K562 (cell line): Measurements from ENCODE around the gene AMBRA1. TPM values are rescaled to one million over a fixed set of nuclear protein-coding genes. Genes with fewer than 3 reads are reported as not detected.
A peak's percentile ranks its signal among the peaks of the same experiment; 100 is the strongest.

Experiments used
- ATAC-seq: fragments of 200-7000 bp; cut with Tn5 transposase; 3 replicates; pipeline ENCODE4 v1.9.1; 2020; ENCODE audit warnings: moderate library complexity
- BruUV-seq: library from RNA; stranded (reverse); fragments of 400-500 nt; replicated peaks from 2 replicates; lab custom pipeline; 2021; lab: Mats Ljungman, UMichigan
- CTCF ChIA-PET: fragments of 300-600 bp; formaldehyde crosslinking; extraction: SDS; loops from one replicate; lab custom pipeline; 2021; ENCODE audit warnings: low intra/inter-chr PET ratio; lab: Yijun Ruan, JAX
- POLR2A ChIA-PET: fragments of 300-600, 350-650 bp; sonication (Branson Sonifier 250); formaldehyde crosslinking; extraction: SDS; loops from one replicate; lab custom pipeline; 2021; ENCODE audit warnings: antibody characterized with exemption, inconsistent platforms; lab: Yijun Ruan, JAX
- DNase-seq, 4 experiments: peaks; one replicate each; pipeline versions ENCODE4 v3.0.0 to v3.0.0-alpha.2; 2011 to 2018; ENCODE audit warnings: low spot score in 3 of 4, mixed read lengths in 3 of 4; ENCODE audit errors: extremely low read depth in 1 of 4
- FAIRE-seq: peaks from 2 replicates; lab custom pipeline; 2011; peaks lifted over from hg19 to GRCh38; lab: Jason Lieb, UNC
- H2AFZ ChIP-seq: 2 replicates; pipeline ENCODE4 v1.6.0; 2011; ENCODE audit warnings: low read depth, low read length, control low read depth, inconsistent platforms
- H3K27ac ChIP-seq: fragments of 200-600 bp; 3 replicates; pipeline ENCODE4 v1.8.0; 2011; ENCODE audit warnings: low read depth, mild to moderate bottlenecking, control low read depth, inconsistent platforms, low read length, moderate library complexity, mixed read lengths; ENCODE audit errors: extremely low read depth
- H3K27me3 ChIP-seq, 2 experiments: fragments of 300-600 bp in 1 of 2; 2 replicates in 1 of 2; 3 replicates in 1 of 2; pipeline versions ENCODE4 v1.6.0 to v1.8.0; 2011; ENCODE audit warnings: inconsistent platforms in 2 of 2, low read length in 2 of 2, mild to moderate bottlenecking in 1 of 2, mixed read lengths in 1 of 2, moderate library complexity in 1 of 2; ENCODE audit not compliant: control insufficient read depth in 2 of 2, insufficient read depth in 2 of 2
- H3K36me3 ChIP-seq: fragments of 300-600 bp; 3 replicates; pipeline ENCODE4 v1.8.0; 2011; ENCODE audit warnings: mild to moderate bottlenecking, low read length, inconsistent platforms; ENCODE audit not compliant: control insufficient read depth, insufficient read depth
- H3K4me1 ChIP-seq, 2 experiments: fragments of 200-600 bp in 1 of 2; replicated peaks in 1 of 2; 2 replicates in 1 of 2; 3 replicates in 1 of 2; pipeline versions ENCODE4 v1.5.1 to v1.8.0; 2011; ENCODE audit warnings: inconsistent platforms in 2 of 2, low read length in 2 of 2, mild to moderate bottlenecking in 1 of 2, mixed read lengths in 1 of 2, moderate library complexity in 1 of 2; ENCODE audit not compliant: control insufficient read depth in 2 of 2, insufficient read depth in 2 of 2
- H3K4me2 ChIP-seq: 2 replicates; pipeline ENCODE4 v1.6.1; 2011; ENCODE audit warnings: low read length, control low read depth, inconsistent platforms, mixed read lengths; ENCODE audit not compliant: insufficient read depth
- H3K4me3 ChIP-seq: fragments of 200-600 bp; sonication (generic), shearing (Covaris generic); 2 replicates; pipeline ENCODE4 v1.5.1; 2016; ENCODE audit warnings: control low read depth, inconsistent platforms
- H3K79me2 ChIP-seq: fragments of 200-600 bp; 3 replicates; pipeline ENCODE4 v1.8.0; 2011; ENCODE audit warnings: low read length, inconsistent platforms; ENCODE audit not compliant: control insufficient read depth, insufficient read depth
- H3K9ac ChIP-seq, 2 experiments: 2 replicates each; pipeline versions ENCODE4 v1.6.0 to v1.6.1; 2011; ENCODE audit warnings: low read depth in 2 of 2, low read length in 2 of 2, control low read depth in 1 of 2, inconsistent platforms in 1 of 2, mild to moderate bottlenecking in 1 of 2, mixed read lengths in 1 of 2; ENCODE audit not compliant: insufficient read depth in 1 of 2
- H3K9me1 ChIP-seq: one replicate; pipeline ENCODE4 v1.6.0; 2011; ENCODE audit warnings: inconsistent platforms, mild to moderate bottlenecking, low read length, moderate library complexity; ENCODE audit not compliant: control insufficient read depth, insufficient read depth
- H3K9me3 ChIP-seq: replicated peaks from 2 replicates; pipeline ENCODE4 v1.5.1; 2011; ENCODE audit warnings: low read depth, low read length, inconsistent platforms; ENCODE audit not compliant: control insufficient read depth, insufficient read depth
- H4K20me1 ChIP-seq: replicated peaks from 2 replicates; pipeline ENCODE4 v1.6.1; 2011; ENCODE audit warnings: low read length, inconsistent platforms, mixed read lengths; ENCODE audit not compliant: control insufficient read depth, insufficient read depth
- CREB3L1 ChIP-seq: fragments of 450-650 bp; IDR thresholded peaks from 2 replicates; pipeline ENCODE4 v1.6.1; 2014; ENCODE audit warnings: low read depth, mild to moderate bottlenecking, moderate library complexity, borderline replicate concordance
- DDX20 ChIP-seq: fragments of 450-650 bp; IDR thresholded peaks from 2 replicates; pipeline ENCODE4 v1.6.1; 2016; ENCODE audit warnings: missing genetic modification characterization, low read depth, mild to moderate bottlenecking, missing compliant biosample characterization, moderate library complexity
- GABPB1 ChIP-seq: sonication (generic); formaldehyde crosslinking; IDR thresholded peaks from 2 replicates; pipeline ENCODE4 v1.8.0; 2022; ENCODE audit warnings: mild to moderate bottlenecking, missing genetic modification reagents
- ZNF282 ChIP-seq: sonication (generic); formaldehyde crosslinking; IDR thresholded peaks from 2 replicates; pipeline ENCODE4 v1.8.1; 2023; ENCODE audit warnings: missing genetic modification reagents
- WGBS: fragments of 100-300 bp; shearing (Covaris generic); methylation state at CpG from one replicate; pipeline ENCODE4 v1.1.6; 2016; ENCODE audit warnings: low coverage, mixed read lengths; ENCODE audit not compliant: insufficient coverage; ENCODE audit errors: missing lambda C conversion rate; 5-methylcytosine and 5-hydroxymethylcytosine counted together
- in situ Hi-C: fragments of 300-500 bp; cut with MboI; formaldehyde crosslinking; loops from 4 replicates; pipeline ENCODE4 v1.15.0; 2018; ENCODE audit warnings: inconsistent platforms, mixed read lengths
- intact Hi-C: fragments of 100-400 bp; cut with micrococcal nuclease; formaldehyde crosslinking; loops from 2 replicates; pipeline ENCODE4 v1.14.2; 2022
- polyA plus RNA-seq, 8 experiments: library from polyadenylated mRNA; depleted of rRNA in 4 of 8; stranded (reverse) in 5 of 8; unstranded in 3 of 8; fragments of >200 nt; fragmentation: Nextera tagmentation in 2 of 8; fragmentation: Illumina TruSeq in 1 of 8; extraction: Ambion mirVana in 2 of 8; extraction: Trizol in 1 of 8; gene quantifications; 2 replicates each; pipeline versions ENCODE4 v1.2.1 to v1.2.3, GENCODE V29; 2011 to 2014; ENCODE audit warnings: inconsistent platforms in 1 of 8, missing spikeins in 1 of 8
- total RNA-seq, 7 experiments: library from RNA; depleted of rRNA in 6 of 7; stranded (reverse); fragments of >200 nt in 6 of 7; fragmentation: Illumina TruSeq in 2 of 7; extraction: Trizol in 2 of 7; gene quantifications; 2 replicates each; pipeline versions ENCODE4 v1.2.1 to v1.2.3, GENCODE V29; 2011 to 2021; ENCODE audit warnings: low replicate concordance in 1 of 7

The AMBRA1 gene
- total and polyA plus RNA-seq, 9 of the 15 experiments (the other 6 are each of a cell fraction or from before 2014, with no cell fraction given) = 0.15 to 24.5 (median 13.0) TPM

GRCh38 chr11:46630237-46630636 is 36.4 kb upstream of the AMBRA1 start:
- H2AFZ ChIP-seq = no peak overlapping the region
- H3K9me1 ChIP-seq = no peaks in the 10 kb centered on the region
- H3K4me2 ChIP-seq = no peak overlapping the region
- H3K27me3 ChIP-seq = no peaks in the 10 kb centered on the region
- peaks cover 35% of the 10 kb centered on the region for H3K36me3 ChIP-seq
- ChIA-PET POLR2A (interaction anchor here (0.9 to 1.2 kb wide), 5 partner anchors 9 to 33 kb away, joined by 3 to 10 read pairs (median 3); partner anchors contain the start of gene ATG13), CTCF (no interaction called here)
- in situ Hi-C loops = no loop called here
- intact Hi-C loops = no loop called here
- H4K20me1 ChIP-seq = no peaks in the 10 kb centered on the region
- no peak overlapping the region for H3K9ac ChIP-seq
- no peaks in the 10 kb centered on the region for H3K4me1 ChIP-seq
- H3K4me3 ChIP-seq = no peak overlapping the region
- TF ChIP-seq DDX20 (tag) (no peak), CREB3L1 (peak; percentile 34; the same call in 1 of the 2 replicates), GABPB1 (CRISPR knock-in tag) (no peak), ZNF282 (no peak)
- ATAC-seq (no peak), DNase-seq (no peak), FAIRE-seq (no peak)
- 90% methylated on average over 1 of the region's 1 CpG for WGBS
- no peaks in the 10 kb centered on the region for H3K79me2 ChIP-seq
- H3K27ac ChIP-seq = no peak overlapping the region
- BruUV-seq = TSS peak; percentile 12
- no peaks in the 10 kb centered on the region for H3K9me3 ChIP-seq
